ENCODE results near the gene ZNF479. TPM values are rescaled to one million over a fixed set of nuclear protein-coding genes. Genes with fewer than 3 reads are reported as not detected.
"Not testable (repeated sequence)": the region's sequence is repeated elsewhere in the genome, so short reads cannot be mapped to it uniquely, and the experiment has no call there.

The ZNF479 gene
- polyA plus RNA-seq, 1 experiment, result not detected

- ChIA-PET POLR2A (no interaction called here), CTCF (no interaction called here)
- Histone ChIP-seq H3K27me3 (ENCODE audit: control insufficient read depth, insufficient read depth, low read length) (no peaks in the 10 kb centered on the region), H3K36me3 (ENCODE audit: control insufficient read depth, insufficient read depth, low read length) (no peaks in the 10 kb centered on the region), H3K4me3 (ENCODE audit: low read depth, low read length) (no peak overlapping the region)
- TF ChIP-seq CTCF (IDR thresholded peaks at IDR 0.05; ENCODE audit: insufficient read depth, low read depth, low read length), result no peak
- no peak for DNase-seq (ENCODE audit: low read depth)
Observed at GRCh38 chr7:57177856-57178767, 45.9 kb upstream of the ZNF479 start.

GRCh38 chr7:57176928-57177635 lies 44.8 kb upstream of the ZNF479 start:
- no peaks in the 10 kb centered on the region for H3K36me3 ChIP-seq (ENCODE audit: control insufficient read depth, insufficient read depth, low read length)
- no peak for DNase-seq (ENCODE audit: low read depth)
- CTCF ChIA-PET, result interaction anchor here (0.5 kb wide), 1 partner anchor 168 kb away, joined by 4 read pairs; no protein-coding TSS in a partner anchor
- H3K27me3 ChIP-seq (ENCODE audit: control insufficient read depth, insufficient read depth, low read length), result no peaks in the 10 kb centered on the region
- H3K4me3 ChIP-seq (ENCODE audit: low read depth, low read length), result no peak overlapping the region
- TF ChIP-seq CTCF (IDR thresholded peaks at IDR 0.05; ENCODE audit: insufficient read depth, low read depth, low read length), result no peak
- POLR2A ChIA-PET, result no interaction called here

GRCh38 chr7:57165285-57165899 lies 33.2 kb upstream of the ZNF479 start:
- DNase-seq (ENCODE audit: low read depth), result no peak
- ChIA-PET CTCF (no interaction called here), POLR2A (no interaction called here)
- no peak overlapping the region for H3K4me3 ChIP-seq (ENCODE audit: low read depth, low read length)
- TF ChIP-seq CTCF (IDR thresholded peaks at IDR 0.05; ENCODE audit: insufficient read depth, low read depth, low read length), result no peak
- no peaks in the 10 kb centered on the region for H3K27me3 ChIP-seq (ENCODE audit: control insufficient read depth, insufficient read depth, low read length)
- H3K36me3 ChIP-seq (ENCODE audit: control insufficient read depth, insufficient read depth, low read length), result no peaks in the 10 kb centered on the region

- H3K36me3 ChIP-seq (ENCODE audit: control insufficient read depth, insufficient read depth, low read length); H3K4me3 ChIP-seq (ENCODE audit: low read depth, low read length); DNase-seq (ENCODE audit: low read depth); CTCF ChIA-PET; POLR2A ChIA-PET; H3K27me3 ChIP-seq (ENCODE audit: control insufficient read depth, insufficient read depth, low read length): not testable (repeated sequence)
Observed at GRCh38 chr7:57120123-57120784, 12.0 kb downstream of the ZNF479 start.

All from BJ (cell line).